Calu3 (cell line): ENCODE data around the gene ADAMTSL3. TPM values are rescaled to one million over a fixed set of nuclear protein-coding genes. Genes with fewer than 3 reads are reported as not detected.
A peak's percentile ranks its signal among the peaks of the same experiment; 100 is the strongest.

Source experiments
- BruUV-seq: library from RNA; stranded (reverse); fragments of 400-500 nt; replicated peaks from 2 replicates; lab custom pipeline; 2021; lab: Mats Ljungman, UMichigan
- CTCF ChIA-PET: fragments of 300-600 bp; sonication (Branson Sonifier 250); formaldehyde crosslinking; loops from one replicate; lab custom pipeline; 2022; ENCODE audit warnings: antibody characterized with exemption; lab: Charles Lee
- DNase-seq: peaks from one replicate; pipeline ENCODE4 v3.0.0; 2022
- H3K27ac Mint-ChIP-seq: one replicate; pipeline ENCODE4 v1.8.0; 2022; ENCODE audit warnings: mixed read lengths; ENCODE audit not compliant: unreplicated experiment
- H3K27me3 Mint-ChIP-seq: one replicate; pipeline ENCODE4 v1.8.0; 2022; ENCODE audit warnings: mixed read lengths; ENCODE audit not compliant: unreplicated experiment
- H3K36me3 Mint-ChIP-seq: one replicate; pipeline ENCODE4 v1.8.0; 2022; ENCODE audit warnings: mild to moderate bottlenecking, moderate library complexity, mixed read lengths; ENCODE audit not compliant: insufficient read depth, unreplicated experiment
- H3K4me1 Mint-ChIP-seq: one replicate; pipeline ENCODE4 v1.8.0; 2022; ENCODE audit warnings: mild to moderate bottlenecking, low read depth, mixed read lengths; ENCODE audit not compliant: unreplicated experiment
- H3K4me3 Mint-ChIP-seq: one replicate; pipeline ENCODE4 v1.8.0; 2022; ENCODE audit warnings: mild to moderate bottlenecking, low read depth, moderate library complexity, mixed read lengths; ENCODE audit not compliant: unreplicated experiment
- H3K9me3 Mint-ChIP-seq: one replicate; pipeline ENCODE4 v1.8.0; 2022; ENCODE audit warnings: low read depth, mixed read lengths; ENCODE audit not compliant: unreplicated experiment
- CTCF ChIP-seq: fragments of 200-600 bp; IDR thresholded peaks from one replicate; pipeline ENCODE4 v1.8.0; 2022; ENCODE audit warnings: antibody characterized with exemption; ENCODE audit not compliant: unreplicated experiment
- intact Hi-C: fragments of 100-400 bp; cut with micrococcal nuclease; formaldehyde crosslinking; loops from one replicate; pipeline ENCODE4 v1.10.0; 2022; ENCODE audit not compliant: unreplicated experiment
- total RNA-seq: library from RNA; stranded (reverse); gene quantifications from 2 replicates; pipeline ENCODE4 v1.2.3, GENCODE V29; 2022

ADAMTSL3 gene
- total RNA-seq, 1 experiment from 2014 or later = 2.4 TPM

GRCh38 chr15:83732770-83733169 lies 78.8 kb downstream of the ADAMTSL3 start:
- DNase-seq = no peak
- Mint-ChIP-seq H3K4me3 (peak overlapping the region; percentile 40), H3K4me1 (peaks cover 26% of the 10 kb centered on the region), H3K27ac (peak overlapping the region; percentile 86), H3K36me3 (no peaks in the 10 kb centered on the region), H3K27me3 (no peaks in the 10 kb centered on the region), H3K9me3 (peaks cover 6% of the 10 kb centered on the region)
- BruUV-seq = TSS peak; percentile 74
- intact Hi-C loops = loop anchor here (2.0 to 5.0 kb wide), 2 partner anchors 14 to 165 kb away; no protein-coding TSS in a partner anchor
- CTCF ChIA-PET = interaction anchor here (0.9 to 1.1 kb wide), 2 partner anchors 10 to 161 kb away, joined by 3 read pairs; no protein-coding TSS in a partner anchor
- no peak for TF ChIP-seq CTCF

DNA sequence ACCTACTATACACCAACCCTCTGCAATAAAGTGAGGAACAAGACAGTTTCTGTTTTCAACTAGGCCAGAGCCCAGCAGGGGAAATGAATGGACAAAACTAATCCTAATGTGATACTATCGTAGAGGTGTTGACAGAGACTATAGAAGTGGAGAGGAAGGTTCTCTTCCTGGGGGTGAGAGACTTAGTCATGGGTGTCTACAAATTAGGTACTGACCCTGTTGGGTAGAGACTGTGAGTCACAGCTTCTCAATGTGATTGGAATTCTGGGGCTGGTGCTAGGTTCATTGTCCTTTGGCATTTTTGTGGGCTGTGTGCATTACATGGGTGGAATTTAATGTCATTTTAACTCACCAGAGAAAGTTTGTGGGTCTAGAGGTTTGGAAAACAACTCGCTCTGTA lies 79.3 kb downstream of the ADAMTSL3 start:
- no peaks in the 10 kb centered on the region for H3K27me3 Mint-ChIP-seq
- no peak for TF ChIP-seq CTCF
- H3K4me1 Mint-ChIP-seq = peaks cover 26% of the 10 kb centered on the region
- no TSS peak for BruUV-seq
- intact Hi-C loops = loop anchor here (2.0 to 5.0 kb wide), 2 partner anchors 14 to 166 kb away; no protein-coding TSS in a partner anchor
- no peaks in the 10 kb centered on the region for H3K36me3 Mint-ChIP-seq
- peak overlapping the region; percentile 40 for H3K4me3 Mint-ChIP-seq
- peaks cover 3% of the 10 kb centered on the region for H3K9me3 Mint-ChIP-seq
- CTCF ChIA-PET = interaction anchor here (0.6 to 1.1 kb wide), 3 partner anchors 9 to 1189 kb away, joined by 3 read pairs; no protein-coding TSS in a partner anchor
- peak; percentile 64 for DNase-seq
- peak overlapping the region; percentile 86 for H3K27ac Mint-ChIP-seq

DNA sequence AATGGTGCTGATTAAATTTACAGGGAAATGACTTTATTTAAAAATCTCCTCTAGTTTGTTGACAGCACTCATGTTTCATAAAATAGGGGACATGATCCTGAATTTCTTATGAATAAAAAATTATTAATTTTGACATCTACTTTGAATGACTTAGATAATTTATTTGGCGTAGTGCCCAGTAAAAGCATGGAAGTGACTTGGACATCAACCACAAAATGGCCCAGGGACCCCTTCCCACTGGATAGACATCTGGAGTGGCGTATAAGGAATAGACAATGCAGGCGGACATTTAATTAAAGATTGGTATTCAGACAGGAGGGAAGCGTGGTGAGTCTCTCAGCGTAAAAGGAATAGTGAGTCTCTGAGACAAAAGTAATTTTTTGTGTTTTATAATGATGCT lies 79.8 kb downstream of the ADAMTSL3 start:
- CTCF ChIA-PET = interaction anchor here (0.6 to 1.4 kb wide), 5 partner anchors 13 to 1190 kb away, joined by 3 to 5 read pairs (median 3); no protein-coding TSS in a partner anchor
- Mint-ChIP-seq H3K9me3 (peaks cover 3% of the 10 kb centered on the region), H3K36me3 (no peaks in the 10 kb centered on the region), H3K27ac (peak overlapping the region; percentile 86), H3K27me3 (no peaks in the 10 kb centered on the region), H3K4me1 (peaks cover 26% of the 10 kb centered on the region), H3K4me3 (peak overlapping the region; percentile 40)
- intact Hi-C loops = loop anchor here (1.0 to 5.0 kb wide), 4 partner anchors 13 to 302 kb away; no protein-coding TSS in a partner anchor
- no TSS peak for BruUV-seq
- no peak for TF ChIP-seq CTCF
- DNase-seq = no peak

DNA sequence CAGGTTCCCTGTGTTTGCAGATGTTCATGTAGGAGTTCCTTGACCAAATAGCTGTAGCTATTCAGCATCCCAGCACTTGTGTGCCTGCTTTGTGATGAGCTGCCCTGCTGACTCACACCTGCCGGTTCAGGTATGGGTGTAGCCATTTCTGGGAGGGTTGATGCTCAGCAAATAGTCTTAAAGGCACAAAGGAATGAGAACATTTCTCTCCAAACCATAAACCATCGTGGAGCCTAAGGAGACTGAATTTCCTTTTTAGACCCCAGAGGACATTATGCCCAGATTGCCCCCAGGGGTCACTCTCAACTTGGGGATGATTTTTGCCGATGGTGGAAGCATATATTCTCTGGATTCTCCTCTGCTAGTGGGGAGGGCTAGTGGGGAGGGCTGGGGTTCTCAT lies 80.6 kb downstream of the ADAMTSL3 start:
- intact Hi-C loops = loop anchor here (1.0 to 5.0 kb wide), 3 partner anchors 167 to 301 kb away; no protein-coding TSS in a partner anchor
- peaks cover 26% of the 10 kb centered on the region for H3K4me1 Mint-ChIP-seq
- CTCF ChIA-PET = interaction anchor here (0.7 to 1.4 kb wide), 5 partner anchors 12 to 686 kb away, joined by 3 to 5 read pairs (median 3); no protein-coding TSS in a partner anchor
- peak; percentile 40 for TF ChIP-seq CTCF
- no peak overlapping the region for H3K4me3 Mint-ChIP-seq
- peaks cover under 1% of the 10 kb centered on the region for H3K9me3 Mint-ChIP-seq
- no peaks in the 10 kb centered on the region for H3K36me3 Mint-ChIP-seq
- no TSS peak for BruUV-seq
- H3K27ac Mint-ChIP-seq = no peak overlapping the region
- H3K27me3 Mint-ChIP-seq = no peaks in the 10 kb centered on the region
- DNase-seq = peak; percentile 63
